Measurements from ENCODE around the gene LBH.
A peak's percentile ranks its signal among the peaks of the same experiment; 100 is the strongest.

LBH gene

GRCh38 chr2:30269771-30270145, 38.4 kb downstream of the LBH start:
- H3K4me1 ChIP-seq (ENCODE audit: low read length), result peaks cover 27% of the 10 kb centered on the region
- no peaks in the 10 kb centered on the region for H4K20me1 ChIP-seq (ENCODE audit: insufficient read depth, low read length)
- H3K27me3 ChIP-seq (ENCODE audit: low read depth, low read length), result peaks cover 34% of the 10 kb centered on the region
- TF ChIP-seq EZH2phosphoT487 (IDR thresholded peaks at IDR 0.05; ENCODE audit: low read depth), result no peak
- TF ChIP-seq CTCF (IDR thresholded peaks at IDR 0.05; ENCODE audit: low read depth, low read length), result no peak
- H3K36me3 ChIP-seq (replicated peaks; ENCODE audit: low read depth, low read length), result no peaks in the 10 kb centered on the region
- H2AFZ ChIP-seq (ENCODE audit: low read depth, low read length), result no peak overlapping the region
- H3K4me3 ChIP-seq (ENCODE audit: low read length), result no peak overlapping the region
- H3K9ac ChIP-seq (ENCODE audit: low read length), result no peak overlapping the region
- H3K79me2 ChIP-seq (ENCODE audit: low read length), result no peaks in the 10 kb centered on the region
- H3K4me2 ChIP-seq (ENCODE audit: low read length), result no peak overlapping the region
- H3K27ac ChIP-seq (ENCODE audit: low read length), result no peak overlapping the region
- H3K9me3 ChIP-seq (ENCODE audit: insufficient read depth, low read length), result no peaks in the 10 kb centered on the region

- H3K4me3 ChIP-seq (ENCODE audit: low read length), result no peak overlapping the region
- no peak overlapping the region for H3K4me2 ChIP-seq (ENCODE audit: low read length)
- TF ChIP-seq EZH2phosphoT487 (IDR thresholded peaks at IDR 0.05; ENCODE audit: low read depth) (no peak), CTCF (IDR thresholded peaks at IDR 0.05; ENCODE audit: low read depth, low read length) (no peak)
- no peak overlapping the region for H2AFZ ChIP-seq (ENCODE audit: low read depth, low read length)
- H3K9ac ChIP-seq (ENCODE audit: low read length), result no peak overlapping the region
- no peak overlapping the region for H3K27ac ChIP-seq (ENCODE audit: low read length)
- peaks cover 27% of the 10 kb centered on the region for H3K4me1 ChIP-seq (ENCODE audit: low read length)
- H3K36me3 ChIP-seq (replicated peaks; ENCODE audit: low read depth, low read length), result no peaks in the 10 kb centered on the region
- H4K20me1 ChIP-seq (ENCODE audit: insufficient read depth, low read length), result no peaks in the 10 kb centered on the region
- H3K9me3 ChIP-seq (ENCODE audit: insufficient read depth, low read length), result no peaks in the 10 kb centered on the region
- H3K79me2 ChIP-seq (ENCODE audit: low read length), result no peaks in the 10 kb centered on the region
- peaks cover 30% of the 10 kb centered on the region for H3K27me3 ChIP-seq (ENCODE audit: low read depth, low read length)
Observed at GRCh38 chr2:30270166-30270565, 38.8 kb downstream of the LBH start.

GRCh38 chr2:30271301-30271700, 40.0 kb downstream of the LBH start:
- TF ChIP-seq EZH2phosphoT487 (IDR thresholded peaks at IDR 0.05; ENCODE audit: low read depth) (no peak), CTCF (IDR thresholded peaks at IDR 0.05; ENCODE audit: low read depth, low read length) (no peak)
- Histone ChIP-seq H4K20me1 (ENCODE audit: insufficient read depth, low read length) (no peaks in the 10 kb centered on the region), H3K27me3 (ENCODE audit: low read depth, low read length) (peaks cover 19% of the 10 kb centered on the region), H2AFZ (ENCODE audit: low read depth, low read length) (no peak overlapping the region), H3K4me1 (ENCODE audit: low read length) (peaks cover 27% of the 10 kb centered on the region), H3K36me3 (replicated peaks; ENCODE audit: low read depth, low read length) (no peaks in the 10 kb centered on the region), H3K27ac (ENCODE audit: low read length) (no peak overlapping the region), H3K4me3 (ENCODE audit: low read length) (no peak overlapping the region), H3K79me2 (ENCODE audit: low read length) (no peaks in the 10 kb centered on the region), H3K9ac (ENCODE audit: low read length) (no peak overlapping the region), H3K9me3 (ENCODE audit: insufficient read depth, low read length) (no peaks in the 10 kb centered on the region), H3K4me2 (ENCODE audit: low read length) (peak overlapping the region; percentile 7; the same call in 1 of the 2 replicates)

GRCh38 chr2:30272286-30272685, 41.0 kb downstream of the LBH start:
- Histone ChIP-seq H3K9ac (ENCODE audit: low read length) (no peak overlapping the region), H4K20me1 (ENCODE audit: insufficient read depth, low read length) (no peaks in the 10 kb centered on the region), H2AFZ (ENCODE audit: low read depth, low read length) (no peak overlapping the region), H3K4me2 (ENCODE audit: low read length) (no peak overlapping the region), H3K27ac (ENCODE audit: low read length) (no peak overlapping the region), H3K27me3 (ENCODE audit: low read depth, low read length) (peaks cover 15% of the 10 kb centered on the region), H3K9me3 (ENCODE audit: insufficient read depth, low read length) (no peaks in the 10 kb centered on the region), H3K36me3 (replicated peaks; ENCODE audit: low read depth, low read length) (no peaks in the 10 kb centered on the region), H3K4me3 (ENCODE audit: low read length) (no peak overlapping the region), H3K79me2 (ENCODE audit: low read length) (no peaks in the 10 kb centered on the region), H3K4me1 (ENCODE audit: low read length) (peaks cover 37% of the 10 kb centered on the region)
- TF ChIP-seq CTCF (IDR thresholded peaks at IDR 0.05; ENCODE audit: low read depth, low read length) (no peak), EZH2phosphoT487 (IDR thresholded peaks at IDR 0.05; ENCODE audit: low read depth) (no peak)

All from OCI-LY3 (cell line).